ENCODE measurements around the gene FEV. TPM values are rescaled to one million over a fixed set of nuclear protein-coding genes. Genes with fewer than 3 reads are reported as not detected.
A peak's percentile ranks its signal among the peaks of the same experiment; 100 is the strongest.

FEV gene
- total and polyA plus RNA-seq, 2 experiments from 2014 or later = not detected

GRCh38 chr2:218975060-218975777, 9.8 kb downstream of the FEV start:
- Histone ChIP-seq H3K4me1 (ENCODE audit: low read depth) (no peaks in the 10 kb centered on the region), H3K27ac (no peak overlapping the region), H3K9me3 (ENCODE audit: low read depth) (no peaks in the 10 kb centered on the region), H3K27me3 (peaks cover 92% of the 10 kb centered on the region), H3K4me3 (no peak overlapping the region), H3K36me3 (no peaks in the 10 kb centered on the region)
- no peak for DNase-seq (ENCODE audit: low read depth in 1 of 2, low spot score in 1 of 2)
- no peak for TF ChIP-seq CTCF (IDR thresholded peaks at IDR 0.05; ENCODE audit: low read depth, low read length)

GRCh38 chr2:218970894-218971293, 14.1 kb downstream of the FEV start:
- Histone ChIP-seq H3K9me3 (ENCODE audit: low read depth) (no peaks in the 10 kb centered on the region), H3K4me3 (no peak overlapping the region), H3K27me3 (peaks cover 82% of the 10 kb centered on the region), H3K27ac (no peak overlapping the region), H3K4me1 (ENCODE audit: low read depth) (no peaks in the 10 kb centered on the region), H3K36me3 (no peaks in the 10 kb centered on the region)
- no peak for TF ChIP-seq CTCF (IDR thresholded peaks at IDR 0.05; ENCODE audit: low read depth, low read length)
- no peak for DNase-seq (ENCODE audit: low read depth in 1 of 2, low spot score in 1 of 2)

GRCh38 chr2:218964041-218964771, 20.8 kb downstream of the FEV start:
- TF ChIP-seq CTCF (IDR thresholded peaks at IDR 0.05; ENCODE audit: low read depth, low read length) = no peak
- H3K27me3 ChIP-seq = peaks cover 58% of the 10 kb centered on the region
- H3K36me3 ChIP-seq = no peaks in the 10 kb centered on the region
- no peaks in the 10 kb centered on the region for H3K9me3 ChIP-seq (ENCODE audit: low read depth)
- H3K4me3 ChIP-seq = no peak overlapping the region
- DNase-seq (ENCODE audit: low read depth in 1 of 2, low spot score in 1 of 2) = peak in 1 of 2 donors; percentile 96
- no peak overlapping the region for H3K27ac ChIP-seq
- peaks cover 8% of the 10 kb centered on the region for H3K4me1 ChIP-seq (ENCODE audit: low read depth)

- Histone ChIP-seq H3K27me3 (peaks cover 57% of the 10 kb centered on the region), H3K4me1 (ENCODE audit: low read depth) (peaks cover 8% of the 10 kb centered on the region), H3K4me3 (no peak overlapping the region), H3K27ac (no peak overlapping the region), H3K36me3 (no peaks in the 10 kb centered on the region), H3K9me3 (ENCODE audit: low read depth) (no peaks in the 10 kb centered on the region)
- DNase-seq (ENCODE audit: low read depth in 1 of 2, low spot score in 1 of 2) = peak in 1 of 2 donors; percentile 41
- no peak for TF ChIP-seq CTCF (IDR thresholded peaks at IDR 0.05; ENCODE audit: low read depth, low read length)
Measured at GRCh38 chr2:218963601-218964000, 21.4 kb downstream of the FEV start.

GRCh38 chr2:218962859-218963492, 22.0 kb downstream of the FEV start:
- peak overlapping the region; percentile 34 for H3K4me3 ChIP-seq
- H3K27ac ChIP-seq = no peak overlapping the region
- peaks cover 57% of the 10 kb centered on the region for H3K27me3 ChIP-seq
- H3K4me1 ChIP-seq (ENCODE audit: low read depth) = peaks cover 8% of the 10 kb centered on the region
- TF ChIP-seq CTCF (IDR thresholded peaks at IDR 0.05; ENCODE audit: low read depth, low read length) = no peak
- no peaks in the 10 kb centered on the region for H3K36me3 ChIP-seq
- H3K9me3 ChIP-seq (ENCODE audit: low read depth) = no peaks in the 10 kb centered on the region
- DNase-seq (ENCODE audit: low read depth in 1 of 2, low spot score in 1 of 2) = peak; percentile 97 to 99

Measured in cardiac muscle cell (in vitro differentiated cells and primary cell).